COLO829 (cell line): Measurements from ENCODE around the gene SHC3.
"Not testable (repeated sequence)": the region's sequence is repeated elsewhere in the genome, so short reads cannot be mapped to it uniquely, and the experiment has no call there.

ENCODE experiments used
- DNase-seq: peaks from one replicate; pipeline ENCODE4 v3.0.0; 2012; ENCODE audit warnings: low spot score

The SHC3 gene

GRCh38 chr9:89177944-89178829 lies at the start of gene SHC3:
Gene SHC3, minus strand, starts transcription at chr9:89178818. Its CDS starts 358 bp downstream, at chr9:89178460.
- DNase-seq: no peak

- no peak for DNase-seq
These were observed 47.4 kb upstream of the SHC3 start for GRCh38 chr9:89225991-89226471.

GRCh38 chr9:89225587-89225986 lies 47.0 kb upstream of the SHC3 start:
- no peak for DNase-seq

GRCh38 chr9:89225036-89225435 lies 46.4 kb upstream of the SHC3 start:
- no peak for DNase-seq

GRCh38 chr9:89224633-89225032 lies 46.0 kb upstream of the SHC3 start:
- DNase-seq: no peak

- DNase-seq: no peak
These were observed 44.9 kb upstream of the SHC3 start for GRCh38 chr9:89223396-89223977.

- no peak for DNase-seq
These were observed 41.0 kb upstream of the SHC3 start for GRCh38 chr9:89219637-89220036.

GRCh38 chr9:89218040-89218928 lies 39.7 kb upstream of the SHC3 start:
- no peak for DNase-seq

- DNase-seq: no peak
These were observed 36.7 kb upstream of the SHC3 start for GRCh38 chr9:89215342-89215741.

- DNase-seq: no peak
These were observed 34.8 kb upstream of the SHC3 start for GRCh38 chr9:89213396-89213880.

- DNase-seq: no peak
These were observed 33.6 kb upstream of the SHC3 start for GRCh38 chr9:89212171-89212570.

GRCh38 chr9:89209311-89209710 lies 30.7 kb upstream of the SHC3 start:
- DNase-seq: not testable (repeated sequence)

- no peak for DNase-seq
These were observed 28.4 kb upstream of the SHC3 start for GRCh38 chr9:89207026-89207425.

- DNase-seq: no peak
These were observed 26.2 kb upstream of the SHC3 start for GRCh38 chr9:89204801-89205200.

GRCh38 chr9:89195131-89195797 lies 16.6 kb upstream of the SHC3 start:
- DNase-seq: no peak

- DNase-seq: no peak
These were observed 16.0 kb upstream of the SHC3 start for GRCh38 chr9:89194421-89195130.

GRCh38 chr9:89191004-89191403 lies 12.4 kb upstream of the SHC3 start:
- DNase-seq: no peak

GRCh38 chr9:89189215-89189614 lies 10.6 kb upstream of the SHC3 start:
- DNase-seq: no peak

GRCh38 chr9:89187950-89188349 lies 9.3 kb upstream of the SHC3 start:
- no peak for DNase-seq

GRCh38 chr9:89187541-89187940 lies 8.9 kb upstream of the SHC3 start:
- no peak for DNase-seq

- DNase-seq: no peak
These were observed 8.3 kb upstream of the SHC3 start for GRCh38 chr9:89186960-89187359.
